GM19025 (cell line): ENCODE measurements around the gene TEDC1.

Experiments used
- ATAC-seq: cut with Tn5 transposase; IDR thresholded peaks from one replicate; pipeline ENCODE4 v1.9.1; 2021; ENCODE audit warnings: mild to moderate bottlenecking, low read depth, moderate library complexity; ENCODE audit not compliant: unreplicated experiment

Gene TEDC1

GRCh38 chr14:105456736-105457617 is 34.1 kb upstream of the TEDC1 start:
- no peak for ATAC-seq

DNA sequence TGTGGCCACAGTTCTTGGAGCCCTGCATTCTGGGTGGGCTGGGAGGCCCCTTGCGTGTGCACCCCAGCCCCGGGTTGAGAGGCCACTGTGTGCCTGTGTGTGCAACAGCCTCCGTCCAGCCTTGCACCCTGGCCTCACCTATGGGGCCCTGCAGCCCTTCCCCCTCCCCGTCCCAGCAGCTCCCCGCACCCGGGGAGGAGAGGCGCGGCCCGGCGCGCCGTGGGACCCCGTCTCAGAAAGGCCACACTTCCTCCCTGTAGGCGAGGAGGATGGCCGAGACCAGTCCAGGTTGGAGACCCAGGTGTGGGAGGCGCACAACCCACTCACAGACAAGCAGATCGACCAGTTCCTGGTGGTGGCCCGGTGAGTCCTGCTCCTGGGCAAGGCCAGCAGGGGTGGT is 33.0 kb upstream of the TEDC1 start:
- ATAC-seq: no peak

GRCh38 chr14:105458571-105458970 is 32.5 kb upstream of the TEDC1 start:
- ATAC-seq: no peak

GRCh38 chr14:105460116-105460515 is 30.9 kb upstream of the TEDC1 start:
- no peak for ATAC-seq

DNA sequence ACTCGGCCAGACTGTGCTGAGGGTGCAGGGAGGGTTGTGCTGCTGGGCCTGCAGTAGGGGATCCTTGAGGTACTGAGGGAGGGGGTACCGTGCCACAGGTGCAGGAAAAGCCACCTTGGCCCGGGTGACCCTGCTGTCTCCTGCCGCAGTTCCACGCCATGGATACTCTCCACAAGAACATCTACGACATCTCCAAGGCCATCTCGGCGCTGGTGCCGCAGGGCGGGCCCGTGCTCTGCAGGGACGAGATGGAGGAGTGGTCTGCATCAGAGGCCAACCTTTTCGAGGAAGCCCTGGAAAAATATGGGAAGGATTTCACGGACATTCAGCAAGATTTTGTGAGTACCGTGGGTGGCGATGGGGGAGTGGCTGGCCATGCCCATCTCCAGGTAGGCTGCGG is 30.4 kb upstream of the TEDC1 start:
- ATAC-seq: no peak

DNA sequence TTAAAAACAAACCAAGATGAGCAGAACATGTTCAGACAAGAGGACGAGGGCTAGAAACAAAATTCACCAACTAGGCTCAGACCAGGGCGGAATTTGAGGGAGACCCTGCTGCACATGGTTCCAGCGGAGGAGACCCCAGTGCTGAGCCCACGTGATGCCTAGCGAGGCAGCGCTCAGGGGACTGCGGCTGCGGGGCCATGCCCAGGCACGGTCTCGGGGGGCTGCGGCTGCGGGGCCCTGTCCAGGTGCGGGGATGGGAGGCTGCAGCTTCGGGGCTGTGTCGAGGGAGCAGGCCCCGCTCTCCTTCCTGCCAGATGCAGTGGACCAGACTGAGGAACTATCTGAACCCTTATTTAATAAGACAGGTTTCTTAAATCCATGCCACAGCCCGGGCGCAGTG is 29.1 kb upstream of the TEDC1 start:
- no peak for ATAC-seq

DNA sequence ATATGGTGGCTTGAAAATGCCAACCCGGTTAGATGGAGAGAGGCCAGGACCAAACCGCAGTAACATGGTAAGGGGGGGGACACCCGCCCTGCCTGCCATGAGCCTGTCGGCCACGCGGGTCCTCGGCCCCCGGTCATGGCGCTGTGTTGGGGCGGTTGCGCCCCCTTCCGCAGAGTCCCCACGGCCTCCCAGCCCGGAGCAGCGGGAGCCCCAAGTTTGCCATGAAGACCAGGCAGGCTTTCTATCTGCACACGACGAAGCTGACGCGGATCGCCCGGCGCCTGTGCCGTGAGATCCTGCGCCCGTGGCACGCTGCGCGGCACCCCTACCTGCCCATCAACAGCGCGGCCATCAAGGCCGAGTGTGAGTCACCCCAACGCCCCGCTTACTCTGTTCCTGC is 26.5 kb upstream of the TEDC1 start:
- ATAC-seq: no peak

DNA sequence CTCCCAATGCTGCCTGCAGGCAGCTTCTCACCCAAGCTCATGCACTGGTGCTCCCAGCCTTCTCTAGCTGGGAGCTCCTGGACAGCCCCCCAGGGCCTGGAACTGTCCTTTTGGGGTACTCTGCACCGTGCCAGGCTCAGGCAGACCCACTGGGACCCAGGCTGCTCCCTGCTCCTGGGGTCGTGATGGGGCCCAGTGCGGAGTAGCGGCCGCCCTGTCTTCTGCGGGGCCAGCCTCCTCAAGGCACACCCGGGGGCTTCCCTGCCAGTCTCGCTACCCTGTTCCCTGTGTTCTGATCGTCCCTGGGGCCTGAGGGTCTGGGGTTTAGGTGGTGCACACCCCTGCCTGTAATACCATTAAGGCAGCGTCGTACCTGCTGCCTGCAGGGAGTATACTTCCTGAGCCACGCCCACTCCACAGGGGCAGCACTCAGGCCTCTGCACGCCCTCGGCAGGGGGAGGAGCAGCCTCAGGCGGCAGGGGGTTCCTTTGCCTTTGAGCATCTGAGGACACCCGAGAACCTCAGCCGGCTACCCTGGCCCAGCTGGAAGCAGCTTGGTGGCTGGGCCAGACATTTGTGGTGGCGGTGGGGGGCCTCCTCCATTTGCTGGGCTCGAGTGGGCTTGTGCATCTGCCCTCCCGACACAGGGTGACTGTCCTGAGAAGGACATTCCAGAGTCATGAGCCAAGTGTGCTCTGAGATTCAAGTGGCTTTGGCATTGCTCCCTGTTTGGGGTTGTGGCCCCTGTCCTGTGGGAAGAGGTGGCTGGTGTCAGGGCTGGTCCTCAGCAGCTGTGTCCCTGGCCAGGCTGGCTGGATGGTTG is 25.6 kb upstream of the TEDC1 start:
- ATAC-seq: no peak

DNA sequence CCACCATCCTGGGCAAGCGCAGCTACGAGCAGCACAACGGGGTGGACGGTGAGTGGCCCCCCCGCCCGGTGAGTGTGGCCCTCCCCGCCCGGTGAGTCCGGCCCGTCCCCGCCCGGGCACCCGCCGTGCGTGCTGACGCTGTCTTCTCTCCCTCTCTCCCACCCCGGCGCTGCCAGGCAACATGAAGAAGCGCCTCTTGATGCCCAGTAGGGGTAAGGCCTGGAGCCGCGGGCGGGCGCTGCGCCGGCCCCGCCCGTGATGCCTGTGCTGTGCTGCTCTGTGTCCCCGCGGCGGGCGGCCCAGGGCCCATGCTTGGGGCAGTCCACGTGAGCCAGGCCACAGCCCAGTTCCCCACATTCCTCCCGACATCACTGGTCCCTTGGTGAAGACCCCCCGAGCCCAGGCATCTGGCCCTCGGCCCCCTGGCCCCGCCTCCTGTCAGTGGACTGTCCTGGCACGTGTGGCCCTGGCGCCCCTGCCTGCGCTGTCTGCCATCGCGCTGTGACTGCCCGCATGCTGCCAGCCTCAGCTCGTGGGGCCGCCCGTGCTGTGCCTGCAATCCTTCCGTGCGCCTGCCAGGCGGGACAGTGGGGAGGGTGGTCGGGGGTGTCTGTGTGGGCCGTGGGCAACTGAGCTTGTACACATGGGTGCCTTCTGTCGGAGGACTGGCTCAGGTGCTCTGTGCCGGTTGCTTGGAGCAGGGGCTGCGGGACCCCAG is 24.4 kb upstream of the TEDC1 start:
- ATAC-seq: no peak

GRCh38 chr14:105467249-105467941 is 23.7 kb upstream of the TEDC1 start:
- no peak for ATAC-seq

DNA sequence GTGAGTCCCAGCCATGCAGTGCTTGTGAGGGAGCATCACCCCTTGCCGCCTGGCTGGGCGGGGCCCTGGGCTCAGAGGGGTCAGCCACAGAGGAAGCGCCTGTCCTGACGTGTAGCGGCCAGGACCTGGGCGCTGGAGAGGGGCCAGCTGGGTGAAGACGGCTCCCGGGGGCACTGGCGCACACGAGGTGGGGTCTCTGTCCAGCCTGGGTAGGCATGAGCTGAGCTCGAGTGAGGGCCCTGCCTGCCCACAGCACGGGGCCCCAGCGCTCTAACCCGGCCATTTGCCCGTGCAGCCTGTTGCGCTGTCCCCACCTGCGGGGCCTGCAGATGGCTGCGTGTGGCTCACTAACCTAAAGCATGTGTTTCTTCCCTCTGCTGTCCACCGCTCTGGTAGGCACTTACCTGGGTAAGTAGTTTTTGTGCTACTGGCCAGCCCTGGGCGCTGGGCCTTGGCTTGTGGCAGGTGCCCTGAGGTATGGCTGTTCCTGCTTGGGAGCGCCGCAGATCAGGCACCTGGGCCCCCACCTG is 23.0 kb upstream of the TEDC1 start:
- ATAC-seq: no peak

GRCh38 chr14:105468621-105469241 is 22.3 kb upstream of the TEDC1 start:
- no peak for ATAC-seq

GRCh38 chr14:105469456-105470349 is 21.3 kb upstream of the TEDC1 start:
- ATAC-seq: no peak

DNA sequence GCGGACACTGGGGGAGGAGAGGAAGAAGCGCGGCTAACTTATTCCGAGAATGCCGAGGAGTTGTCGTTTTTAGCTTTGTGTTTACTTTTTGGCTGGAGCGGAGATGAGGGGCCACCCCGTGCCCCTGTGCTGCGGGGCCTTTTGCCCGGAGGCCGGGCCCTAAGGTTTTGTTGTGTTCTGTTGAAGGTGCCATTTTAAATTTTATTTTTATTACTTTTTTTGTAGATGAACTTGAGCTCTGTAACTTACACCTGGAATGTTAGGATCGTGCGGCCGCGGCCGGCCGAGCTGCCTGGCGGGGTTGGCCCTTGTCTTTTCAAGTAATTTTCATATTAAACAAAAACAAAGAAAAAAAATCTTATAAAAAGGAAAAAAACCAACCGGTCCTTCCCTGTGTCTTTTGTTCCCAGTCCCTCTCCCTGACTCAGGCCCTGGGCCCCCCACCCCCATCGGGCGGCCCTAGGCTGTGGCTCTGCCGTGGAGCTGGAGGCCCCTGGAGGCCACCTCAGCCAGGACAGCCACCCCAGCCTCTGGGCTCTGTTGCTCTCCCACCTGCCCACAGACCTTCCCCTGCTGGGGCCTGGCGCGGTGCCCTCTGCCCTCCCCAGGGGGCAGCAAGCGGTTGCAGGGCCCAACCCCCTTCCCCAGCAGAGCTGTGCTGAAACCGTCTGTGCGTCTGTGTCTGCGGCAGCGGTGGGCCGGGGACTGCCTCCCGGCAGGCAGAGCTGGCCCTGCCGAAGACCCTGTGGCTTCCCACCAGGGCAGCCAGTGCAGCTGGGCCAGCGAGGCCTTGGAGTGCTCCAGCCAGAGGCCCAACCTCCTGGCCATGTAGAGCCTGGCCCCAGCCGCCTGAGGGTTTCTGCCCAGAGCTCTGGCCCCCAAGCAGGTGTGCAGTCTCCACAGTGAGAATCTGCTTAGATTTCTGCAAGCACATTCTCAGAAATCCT is 20.4 kb upstream of the TEDC1 start:
- ATAC-seq: no peak

DNA sequence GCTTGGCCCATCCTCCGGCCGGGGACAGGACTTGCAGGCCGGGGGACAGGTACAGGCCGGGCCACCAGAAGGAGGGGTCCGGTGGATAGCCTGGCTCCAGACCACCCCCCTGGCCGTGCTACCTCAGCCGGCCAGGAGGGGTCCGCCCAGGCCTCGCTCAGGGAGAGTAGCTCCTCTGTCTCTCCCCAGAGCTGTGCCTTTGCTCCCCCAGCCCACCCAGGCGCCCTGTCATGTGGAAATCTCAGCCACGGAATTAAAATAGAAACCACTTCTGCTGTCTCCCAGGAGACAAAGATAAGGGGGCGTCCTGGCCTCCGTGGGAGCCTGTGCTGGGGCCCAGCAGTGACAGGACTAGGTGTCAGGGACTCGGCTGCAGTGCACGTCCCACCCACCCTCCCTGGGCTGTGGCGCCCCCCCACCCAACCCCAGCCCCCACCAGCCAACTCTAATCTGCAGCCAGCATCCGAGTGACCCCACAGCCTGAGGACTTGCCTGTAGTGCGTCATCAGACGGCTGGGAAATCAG is 19.7 kb upstream of the TEDC1 start:
- ATAC-seq: no peak

GRCh38 chr14:105471823-105472485 is 19.1 kb upstream of the TEDC1 start:
- ATAC-seq: no peak

GRCh38 chr14:105472486-105472991 is 18.5 kb upstream of the TEDC1 start:
- ATAC-seq: no peak
